ENCODE results near the gene COLEC12. TPM values are rescaled to one million over a fixed set of nuclear protein-coding genes. Genes with fewer than 3 reads are reported as not detected.

The COLEC12 gene
- total RNA-seq, 1 experiment from 2014 or later, result not detected

GRCh38 chr18:506801-507200 is 6.3 kb upstream of the COLEC12 start:
- Histone ChIP-seq H2AFZ (ENCODE audit: low read depth, low read length, poor library complexity, severe bottlenecking) (no peak overlapping the region), H3K4me2 (ENCODE audit: low read length) (no peak overlapping the region), H3K9ac (ENCODE audit: low read length) (no peak overlapping the region), H3K27me3 (ENCODE audit: insufficient read depth, low read length) (peaks cover 13% of the 10 kb centered on the region; the same call in 1 of the 2 replicates), H3K79me2 (ENCODE audit: insufficient read depth, low read length) (no peaks in the 10 kb centered on the region), H3K27ac (ENCODE audit: low read depth, low read length) (no peak overlapping the region), H3K9me3 (ENCODE audit: control insufficient read depth in 1 of 2, insufficient read depth in 1 of 2, low read depth in 1 of 2, low read length in 2 of 2) (no peaks in the 10 kb centered on the region), H3K9me2 (ENCODE audit: insufficient read depth) (no peaks in the 10 kb centered on the region), H3K4me3 (replicated peaks in 1 of 2; ENCODE audit: low read depth in 1 of 2, low read length in 2 of 2) (no peak overlapping the region), H4K20me1 (ENCODE audit: insufficient read depth) (no peaks in the 10 kb centered on the region), H3K4me1 (ENCODE audit: control insufficient read depth in 1 of 2, insufficient read depth in 2 of 2, low read length in 2 of 2) (no peaks in the 10 kb centered on the region), H3K36me3 (ENCODE audit: control insufficient read depth in 1 of 2, insufficient read depth in 2 of 2, low read length in 2 of 2) (no peaks in the 10 kb centered on the region)
- TF ChIP-seq SIN3A (IDR thresholded peaks at IDR 0.05; ENCODE audit: low read depth) (no peak), SP1 (IDR thresholded peaks at IDR 0.05; ENCODE audit: low read depth) (no peak), FOSL1 (IDR thresholded peaks at IDR 0.05; ENCODE audit: low read depth) (no peak), EGR1 (IDR thresholded peaks at IDR 0.05; ENCODE audit: low read depth) (no peak), ZBTB33 (IDR thresholded peaks at IDR 0.05; ENCODE audit: extremely low read depth, insufficient replicate concordance, low read length) (no peak), ZFX (IDR thresholded peaks at IDR 0.05) (no peak), POLR2AphosphoS5 (IDR thresholded peaks at IDR 0.05; ENCODE audit: low read depth, low read length) (no peak), TCF7L2 (IDR thresholded peaks at IDR 0.05; ENCODE audit: borderline replicate concordance, extremely low read depth, insufficient read depth, insufficient read length) (no peak), MAX (IDR thresholded peaks at IDR 0.05) (no peak), CEBPB (IDR thresholded peaks at IDR 0.05; ENCODE audit: low read depth) (no peak), REST (IDR thresholded peaks at IDR 0.05; ENCODE audit: low read depth) (no peak), EZH2 (IDR thresholded peaks at IDR 0.05) (no peak), CTCF (IDR thresholded peaks at IDR 0.05 in 2 of 3, conservative IDR thresholded peaks at IDR 0.05 in 1 of 3; ENCODE audit: borderline replicate concordance in 1 of 3, insufficient read depth in 1 of 3, low read depth in 2 of 3, low read length in 2 of 3) (no peak), CBX3 (IDR thresholded peaks at IDR 0.05; ENCODE audit: low read depth) (no peak), POLR2A (IDR thresholded peaks at IDR 0.05; ENCODE audit: borderline replicate concordance, extremely low read depth, insufficient read depth, insufficient read length) (no peak), RAD21 (IDR thresholded peaks at IDR 0.05; ENCODE audit: low read depth) (no peak), JUND (IDR thresholded peaks at IDR 0.05) (no peak)
- CTCF ChIA-PET, result interaction anchor here (0.9 kb wide), 1 partner anchor 9 kb away, joined by 3 read pairs; no protein-coding TSS in a partner anchor
- ATAC-seq (no peak), DNase-seq (ENCODE audit: low read depth, low spot score) (no peak)
- RAD21 ChIA-PET (ENCODE audit: low non-redundant PET in 1 of 2, low total read pairs in 2 of 2, uncharacterized antibody in 2 of 2, unreplicated experiment in 2 of 2), result no interaction called here
- POLR2A ChIA-PET, result interaction anchor here (0.9 kb wide), 1 partner anchor 10 kb away, joined by 3 read pairs; no protein-coding TSS in a partner anchor
- BruUV-seq (replicated peaks), result no TSS peak
- intact Hi-C loops (cut with micrococcal nuclease), result no loop called here

Measured in HCT116 (cell line).